Caco-2 (cell line): ENCODE data around the gene NAV1. TPM values are rescaled to one million over a fixed set of nuclear protein-coding genes. Genes with fewer than 3 reads are reported as not detected.
A peak's percentile ranks its signal among the peaks of the same experiment; 100 is the strongest.

Experiments
- BruUV-seq: library from RNA; stranded (reverse); fragments of 400-500 nt; replicated peaks from 2 replicates; lab custom pipeline; 2021; lab: Mats Ljungman, UMichigan
- CTCF ChIA-PET: fragments of 300-600 bp; sonication (Branson Sonifier 250); formaldehyde crosslinking; loops from one replicate; lab custom pipeline; 2022; ENCODE audit warnings: antibody characterized with exemption; lab: Charles Lee
- POLR2A ChIA-PET: fragments of 300-600 bp; sonication (Branson Sonifier 250); formaldehyde crosslinking; loops from one replicate; lab custom pipeline; 2022; ENCODE audit warnings: antibody characterized with exemption; lab: Charles Lee
- DNase-seq, 2 experiments: peaks; one replicate each; pipeline versions ENCODE4 v3.0.0 to v3.0.0-alpha.2; 2020 to 2022
- H3K27me3 ChIP-seq: replicated peaks from 2 replicates; pipeline ENCODE4 v1.6.0; 2011; ENCODE audit warnings: low read length; ENCODE audit not compliant: control insufficient read depth, insufficient read depth
- H3K36me3 ChIP-seq: 2 replicates; pipeline ENCODE4 v1.5.1; 2011; ENCODE audit warnings: low read length; ENCODE audit not compliant: control insufficient read depth, insufficient read depth
- H3K4me1 ChIP-seq: fragments of 250-450 bp; sonication (Bioruptor Pico); 2 replicates; pipeline ENCODE4 v1.5.1; 2020; ENCODE audit warnings: mild to moderate bottlenecking
- H3K4me3 ChIP-seq: 2 replicates; pipeline ENCODE4 v1.5.1; 2011; ENCODE audit warnings: low read depth, mild to moderate bottlenecking, control low read depth, low read length
- H3K9me3 ChIP-seq: fragments of 250-450 bp; sonication (Bioruptor Pico); 2 replicates; pipeline ENCODE4 v1.5.1; 2020; ENCODE audit warnings: mild to moderate bottlenecking, moderate library complexity
- H3K27ac Mint-ChIP-seq: one replicate; pipeline ENCODE4 v1.8.0; 2022; ENCODE audit warnings: mixed read lengths; ENCODE audit not compliant: unreplicated experiment
- H3K27me3 Mint-ChIP-seq: one replicate; pipeline ENCODE4 v1.8.0; 2022; ENCODE audit warnings: mixed read lengths; ENCODE audit not compliant: insufficient read depth, unreplicated experiment
- H3K36me3 Mint-ChIP-seq: one replicate; pipeline ENCODE4 v1.8.0; 2022; ENCODE audit warnings: mild to moderate bottlenecking, mixed read lengths; ENCODE audit not compliant: insufficient read depth, unreplicated experiment
- H3K4me1 Mint-ChIP-seq: one replicate; pipeline ENCODE4 v1.8.0; 2022; ENCODE audit warnings: low read depth, mixed read lengths; ENCODE audit not compliant: unreplicated experiment
- H3K4me3 Mint-ChIP-seq: one replicate; pipeline ENCODE4 v1.8.0; 2022; ENCODE audit warnings: mild to moderate bottlenecking, moderate library complexity, mixed read lengths; ENCODE audit not compliant: unreplicated experiment
- H3K9me3 Mint-ChIP-seq: one replicate; pipeline ENCODE4 v1.8.0; 2022; ENCODE audit warnings: mixed read lengths; ENCODE audit not compliant: unreplicated experiment
- intact Hi-C: fragments of 100-400 bp; cut with micrococcal nuclease; formaldehyde crosslinking; loops from one replicate; pipeline ENCODE4 v1.10.0; 2022; ENCODE audit not compliant: unreplicated experiment
- total RNA-seq: library from RNA; stranded (reverse); gene quantifications from 2 replicates; pipeline ENCODE4 v1.2.3, GENCODE V29; 2022
- TF ChIP-seq, protein P1 (sequence below), 2 experiments: fragments of 200-600 bp in 1 of 2; IDR thresholded peaks; 1 replicate in 1 of 2; 2 replicates in 1 of 2; pipeline versions ENCODE4 v1.5.1 to v1.8.0; 2011 to 2022; ENCODE audit warnings: antibody characterized with exemption in 1 of 2, control low read depth in 1 of 2, inconsistent platforms in 1 of 2, low read depth in 1 of 2, low read length in 1 of 2, mild to moderate bottlenecking in 1 of 2, moderate library complexity in 1 of 2; ENCODE audit not compliant: insufficient read depth in 1 of 2, severe bottlenecking in 1 of 2, unreplicated experiment in 1 of 2

The NAV1 gene
- total RNA-seq, 1 experiment from 2014 or later, result 2.0 TPM

DNA sequence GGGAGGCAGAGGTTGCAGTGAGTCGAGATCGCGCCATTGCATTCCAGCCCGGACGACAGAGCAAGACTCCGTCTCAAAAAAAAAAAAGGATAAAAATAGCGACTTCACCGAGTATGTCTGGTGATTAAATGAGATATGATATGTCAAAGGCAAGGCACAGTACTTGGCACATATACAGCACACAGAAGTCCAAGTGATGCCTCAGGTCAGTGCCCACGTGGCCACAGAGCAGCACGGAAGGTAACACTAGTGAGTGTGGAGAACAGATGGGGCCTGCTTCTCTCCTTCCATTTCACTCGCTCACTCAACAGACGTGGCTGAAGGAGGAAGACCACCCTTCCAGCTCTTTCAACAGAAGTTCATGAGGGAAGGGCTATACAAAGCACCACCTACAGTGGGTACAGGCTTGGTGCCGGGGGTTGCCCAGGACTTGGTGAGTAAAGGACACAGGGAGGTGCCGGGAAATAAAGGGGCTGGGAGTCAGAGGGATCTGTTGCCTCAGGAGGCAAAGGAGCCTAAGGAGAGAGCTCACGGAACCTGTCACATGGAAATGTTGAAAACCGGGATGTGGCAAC is 40.9 kb upstream of the NAV1 start:
- ChIA-PET CTCF (interaction anchor here (1.0 to 4.3 kb wide), 2 partner anchors 15 to 50 kb away, joined by 3 to 22 read pairs; no protein-coding TSS in a partner anchor), POLR2A (no interaction called here)
- H3K4me1 ChIP-seq, result peaks cover 44% of the 10 kb centered on the region
- no peaks in the 10 kb centered on the region for H3K9me3 ChIP-seq
- no peaks in the 10 kb centered on the region for H3K27me3 ChIP-seq
- H3K4me1 Mint-ChIP-seq, result peaks cover 22% of the 10 kb centered on the region
- intact Hi-C loops, result no loop called here
- H3K36me3 ChIP-seq, result no peaks in the 10 kb centered on the region; the same call in 1 of the 2 replicates
- H3K27me3 Mint-ChIP-seq, result no peaks in the 10 kb centered on the region
- TF ChIP-seq, protein P1, sequence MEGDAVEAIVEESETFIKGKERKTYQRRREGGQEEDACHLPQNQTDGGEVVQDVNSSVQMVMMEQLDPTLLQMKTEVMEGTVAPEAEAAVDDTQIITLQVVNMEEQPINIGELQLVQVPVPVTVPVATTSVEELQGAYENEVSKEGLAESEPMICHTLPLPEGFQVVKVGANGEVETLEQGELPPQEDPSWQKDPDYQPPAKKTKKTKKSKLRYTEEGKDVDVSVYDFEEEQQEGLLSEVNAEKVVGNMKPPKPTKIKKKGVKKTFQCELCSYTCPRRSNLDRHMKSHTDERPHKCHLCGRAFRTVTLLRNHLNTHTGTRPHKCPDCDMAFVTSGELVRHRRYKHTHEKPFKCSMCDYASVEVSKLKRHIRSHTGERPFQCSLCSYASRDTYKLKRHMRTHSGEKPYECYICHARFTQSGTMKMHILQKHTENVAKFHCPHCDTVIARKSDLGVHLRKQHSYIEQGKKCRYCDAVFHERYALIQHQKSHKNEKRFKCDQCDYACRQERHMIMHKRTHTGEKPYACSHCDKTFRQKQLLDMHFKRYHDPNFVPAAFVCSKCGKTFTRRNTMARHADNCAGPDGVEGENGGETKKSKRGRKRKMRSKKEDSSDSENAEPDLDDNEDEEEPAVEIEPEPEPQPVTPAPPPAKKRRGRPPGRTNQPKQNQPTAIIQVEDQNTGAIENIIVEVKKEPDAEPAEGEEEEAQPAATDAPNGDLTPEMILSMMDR (IDR thresholded peaks at IDR 0.05; ENCODE audit: insufficient read depth in 1 of 2, low read depth in 1 of 2, low read length in 1 of 2, severe bottlenecking in 1 of 2, unreplicated experiment in 1 of 2), result no peak
- no peak for DNase-seq
- no peak overlapping the region for H3K4me3 Mint-ChIP-seq
- H3K9me3 Mint-ChIP-seq, result no peaks in the 10 kb centered on the region
- BruUV-seq, result no TSS peak
- H3K27ac Mint-ChIP-seq, result no peak overlapping the region
- peaks cover 34% of the 10 kb centered on the region for H3K36me3 Mint-ChIP-seq
- no peak overlapping the region for H3K4me3 ChIP-seq

DNA sequence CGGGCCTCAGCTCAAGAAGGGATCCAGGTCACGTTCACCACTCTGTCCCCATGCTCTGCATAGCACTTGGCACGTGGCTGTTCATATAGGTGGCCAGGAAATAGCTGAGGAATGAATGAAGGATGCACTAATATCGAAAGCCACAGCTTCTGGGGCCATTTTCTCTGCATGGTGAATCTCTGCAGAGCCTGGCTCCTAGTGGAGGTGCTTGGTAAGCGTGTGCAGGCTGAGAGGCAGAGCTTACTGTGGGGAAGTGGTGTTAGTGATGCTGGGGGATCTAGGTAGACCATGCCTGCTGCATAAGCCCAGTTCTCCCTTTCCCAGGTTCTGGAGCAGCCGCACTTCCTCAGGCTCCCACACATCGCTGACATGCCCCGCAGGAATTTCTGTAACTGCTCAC is 40.3 kb upstream of the NAV1 start:
- Mint-ChIP-seq H3K4me3 (no peak overlapping the region), H3K27ac (no peak overlapping the region), H3K36me3 (peaks cover 33% of the 10 kb centered on the region), H3K4me1 (peaks cover 28% of the 10 kb centered on the region), H3K9me3 (no peaks in the 10 kb centered on the region), H3K27me3 (no peaks in the 10 kb centered on the region)
- ChIA-PET CTCF (interaction anchor here (1.0 to 4.3 kb wide), 2 partner anchors 14 to 51 kb away, joined by 3 to 22 read pairs; no protein-coding TSS in a partner anchor), POLR2A (no interaction called here)
- Histone ChIP-seq H3K36me3 (no peaks in the 10 kb centered on the region; the same call in 1 of the 2 replicates), H3K4me1 (peaks cover 45% of the 10 kb centered on the region), H3K4me3 (no peak overlapping the region), H3K27me3 (no peaks in the 10 kb centered on the region), H3K9me3 (no peaks in the 10 kb centered on the region)
- BruUV-seq, result no TSS peak
- TF ChIP-seq, protein P1 (IDR thresholded peaks at IDR 0.05; ENCODE audit: insufficient read depth in 1 of 2, low read depth in 1 of 2, low read length in 1 of 2, severe bottlenecking in 1 of 2, unreplicated experiment in 1 of 2), result no peak
- intact Hi-C loops, result no loop called here
- DNase-seq, result no peak

DNA sequence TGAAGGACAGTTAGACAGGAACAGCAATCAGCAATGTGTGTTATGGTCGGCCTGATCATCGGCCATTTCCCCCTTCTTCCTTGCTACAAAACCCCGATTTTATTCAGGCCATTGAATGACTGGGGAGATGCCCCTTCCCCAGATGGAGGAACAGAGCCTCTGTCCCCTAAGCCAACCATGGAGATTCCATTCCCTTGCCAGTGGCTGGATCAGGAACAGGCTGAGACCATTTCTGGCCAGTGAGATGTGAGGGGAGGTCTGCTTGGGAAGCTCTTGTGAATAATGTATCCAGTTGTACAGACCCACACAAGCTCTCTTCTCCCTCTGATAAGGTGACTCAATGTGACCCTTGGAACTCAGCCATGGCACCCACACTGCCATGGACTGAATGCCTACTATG is 39.7 kb upstream of the NAV1 start:
- ChIA-PET CTCF (interaction anchor here (4.3 kb wide), 1 partner anchor 14 kb away, joined by 22 read pairs; no protein-coding TSS in a partner anchor), POLR2A (no interaction called here)
- DNase-seq, result no peak
- H3K27ac Mint-ChIP-seq, result peak overlapping the region; percentile 42
- TF ChIP-seq, protein P1 (IDR thresholded peaks at IDR 0.05; ENCODE audit: insufficient read depth in 1 of 2, low read depth in 1 of 2, low read length in 1 of 2, severe bottlenecking in 1 of 2, unreplicated experiment in 1 of 2), result no peak
- Histone ChIP-seq H3K4me1 (peaks cover 45% of the 10 kb centered on the region), H3K9me3 (no peaks in the 10 kb centered on the region), H3K36me3 (no peaks in the 10 kb centered on the region), H3K27me3 (no peaks in the 10 kb centered on the region), H3K4me3 (no peak overlapping the region)
- H3K4me1 Mint-ChIP-seq, result peaks cover 26% of the 10 kb centered on the region
- intact Hi-C loops, result no loop called here
- H3K27me3 Mint-ChIP-seq, result no peaks in the 10 kb centered on the region
- H3K9me3 Mint-ChIP-seq, result no peaks in the 10 kb centered on the region
- no peak overlapping the region for H3K4me3 Mint-ChIP-seq
- BruUV-seq, result no TSS peak
- peaks cover 31% of the 10 kb centered on the region for H3K36me3 Mint-ChIP-seq
